ENCODE measurements around the gene CENPX.

- TF ChIP-seq LEF1 (IDR thresholded peaks at IDR 0.05; ENCODE audit: borderline replicate concordance) (no peak), CTBP1 (IDR thresholded peaks at IDR 0.05; ENCODE audit: borderline replicate concordance) (no peak)
Observed at GRCh38 chr17:82012261-82012639, 10.4 kb downstream of the CENPX start.
